ENCODE data around the gene LYPLA2.

DNA sequence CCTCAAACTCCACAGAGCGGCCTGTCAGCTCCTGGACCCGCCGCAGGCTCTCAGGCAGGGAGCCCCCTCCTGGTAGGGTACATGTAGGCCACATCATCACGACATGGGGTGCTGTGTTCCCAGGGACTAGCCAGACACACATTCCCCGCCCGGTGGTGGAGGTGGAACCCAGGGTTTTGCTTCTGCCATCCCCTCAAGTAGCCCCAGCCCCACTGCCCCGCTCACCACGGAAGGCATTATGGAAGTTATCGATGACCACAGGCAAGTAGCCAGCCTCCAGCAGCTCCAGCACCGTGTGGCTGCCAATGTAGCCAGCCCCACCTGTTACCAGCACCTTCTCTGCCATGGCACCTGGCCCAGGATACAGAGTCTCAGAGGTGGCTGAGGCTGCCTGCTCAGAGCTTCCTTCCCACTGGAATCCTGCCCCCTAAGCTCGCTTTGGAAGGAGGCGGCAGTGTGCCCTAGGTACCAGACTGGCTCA lies 7.8 kb downstream of the LYPLA2 start:
- TF ChIP-seq CTCF (IDR thresholded peaks at IDR 0.05) (no peak), POLR2A (IDR thresholded peaks at IDR 0.05) (no peak)
